Activated T-helper 17 cell treated with anti-CD3 and anti-CD28 coated beads, Interleukin-2, amount 50 U/mL, for 72 hours (primary cell): ENCODE results near the gene FLNA. TPM values are rescaled to one million over a fixed set of nuclear protein-coding genes. Genes with fewer than 3 reads are reported as not detected.
"Not testable (repeated sequence)": the region's sequence is repeated elsewhere in the genome, so short reads cannot be mapped to it uniquely, and the experiment has no call there.

Experiments used
- ATAC-seq: fragments of 150-1000 bp; cut with Tn5 transposase; replicated peaks from 2 replicates; pipeline ENCODE4 v1.10.0; 2021; ENCODE audit warnings: mild to moderate bottlenecking, moderate library complexity
- H3K27ac Mint-ChIP-seq: one replicate; pipeline ENCODE4 v1.8.0; 2022; ENCODE audit warnings: mixed read lengths
- H3K27me3 Mint-ChIP-seq: one replicate; pipeline ENCODE4 v1.8.0; 2022; ENCODE audit warnings: mixed read lengths
- H3K36me3 Mint-ChIP-seq: one replicate; pipeline ENCODE4 v1.8.0; 2022; ENCODE audit warnings: low read depth, mild to moderate bottlenecking, mixed read lengths
- H3K4me1 Mint-ChIP-seq: one replicate; pipeline ENCODE4 v1.8.0; 2022; ENCODE audit warnings: mixed read lengths
- H3K4me3 Mint-ChIP-seq: one replicate; pipeline ENCODE4 v1.8.0; 2022; ENCODE audit warnings: mild to moderate bottlenecking, mixed read lengths
- H3K9me3 Mint-ChIP-seq: one replicate; pipeline ENCODE4 v1.8.0; 2022; ENCODE audit warnings: mixed read lengths
- total RNA-seq, 2 donors: library from RNA; stranded (reverse); gene quantifications; one replicate each; pipeline ENCODE4 v1.2.3, GENCODE V29; 2022

The FLNA gene
- total RNA-seq, 2 donors from 2014 or later: 1,274 to 1,383 TPM

DNA sequence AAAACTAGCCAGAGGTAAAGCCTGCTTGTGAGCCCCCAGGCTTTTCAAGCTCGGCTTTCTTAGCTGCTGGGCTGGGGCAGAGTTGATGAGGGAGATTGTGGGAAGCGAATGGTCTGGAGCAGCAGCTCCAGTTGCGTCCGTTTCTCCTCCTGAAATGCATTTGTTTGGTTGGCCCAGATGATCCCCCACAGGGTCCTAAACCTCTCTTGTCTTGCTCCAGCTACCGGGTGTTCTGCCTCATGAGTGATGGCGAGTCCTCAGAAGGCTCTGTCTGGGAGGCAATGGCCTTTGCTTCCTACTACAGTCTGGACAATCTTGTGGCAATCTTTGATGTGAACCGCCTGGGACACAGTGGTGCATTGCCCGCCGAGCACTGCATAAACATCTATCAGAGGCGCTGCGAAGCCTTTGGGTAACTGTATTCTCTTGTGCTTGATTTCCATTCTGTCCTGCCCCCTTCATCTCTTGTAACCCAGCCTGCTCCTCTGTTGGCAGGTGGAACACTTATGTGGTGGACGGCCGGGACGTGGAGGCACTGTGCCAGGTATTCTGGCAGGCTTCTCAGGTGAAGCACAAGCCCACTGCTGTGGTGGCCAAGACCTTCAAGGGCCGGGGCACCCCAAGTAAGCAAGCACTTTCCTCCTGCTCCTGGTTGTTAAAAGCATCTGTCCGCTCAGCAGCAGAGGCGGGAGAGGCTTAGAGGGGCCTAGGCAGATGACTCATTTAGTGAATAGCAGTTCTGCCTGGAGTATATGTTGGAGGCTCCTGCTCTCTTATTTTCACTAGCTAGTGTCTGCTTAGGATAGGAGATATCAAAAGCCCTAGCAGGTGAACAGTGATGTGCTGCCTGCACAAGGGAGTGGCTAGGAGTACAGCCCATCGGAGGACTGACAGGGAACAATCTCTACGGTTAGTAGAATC, 63.6 kb downstream of the FLNA start:
- Mint-ChIP-seq H3K4me3 (no peak overlapping the region), H3K36me3 (peaks cover 4% of the 10 kb centered on the region), H3K4me1 (peaks cover 25% of the 10 kb centered on the region), H3K27ac (no peak overlapping the region), H3K27me3 (no peaks in the 10 kb centered on the region), H3K9me3 (no peaks in the 10 kb centered on the region)
- no peak for ATAC-seq

GRCh38 chrX:154309041-154309775, 65.2 kb downstream of the FLNA start:
- peaks cover 4% of the 10 kb centered on the region for H3K36me3 Mint-ChIP-seq
- ATAC-seq: no peak
- H3K4me1 Mint-ChIP-seq: peaks cover 25% of the 10 kb centered on the region
- no peaks in the 10 kb centered on the region for H3K27me3 Mint-ChIP-seq
- no peak overlapping the region for H3K27ac Mint-ChIP-seq
- peak overlapping the region; percentile 39 for H3K4me3 Mint-ChIP-seq
- no peaks in the 10 kb centered on the region for H3K9me3 Mint-ChIP-seq

DNA sequence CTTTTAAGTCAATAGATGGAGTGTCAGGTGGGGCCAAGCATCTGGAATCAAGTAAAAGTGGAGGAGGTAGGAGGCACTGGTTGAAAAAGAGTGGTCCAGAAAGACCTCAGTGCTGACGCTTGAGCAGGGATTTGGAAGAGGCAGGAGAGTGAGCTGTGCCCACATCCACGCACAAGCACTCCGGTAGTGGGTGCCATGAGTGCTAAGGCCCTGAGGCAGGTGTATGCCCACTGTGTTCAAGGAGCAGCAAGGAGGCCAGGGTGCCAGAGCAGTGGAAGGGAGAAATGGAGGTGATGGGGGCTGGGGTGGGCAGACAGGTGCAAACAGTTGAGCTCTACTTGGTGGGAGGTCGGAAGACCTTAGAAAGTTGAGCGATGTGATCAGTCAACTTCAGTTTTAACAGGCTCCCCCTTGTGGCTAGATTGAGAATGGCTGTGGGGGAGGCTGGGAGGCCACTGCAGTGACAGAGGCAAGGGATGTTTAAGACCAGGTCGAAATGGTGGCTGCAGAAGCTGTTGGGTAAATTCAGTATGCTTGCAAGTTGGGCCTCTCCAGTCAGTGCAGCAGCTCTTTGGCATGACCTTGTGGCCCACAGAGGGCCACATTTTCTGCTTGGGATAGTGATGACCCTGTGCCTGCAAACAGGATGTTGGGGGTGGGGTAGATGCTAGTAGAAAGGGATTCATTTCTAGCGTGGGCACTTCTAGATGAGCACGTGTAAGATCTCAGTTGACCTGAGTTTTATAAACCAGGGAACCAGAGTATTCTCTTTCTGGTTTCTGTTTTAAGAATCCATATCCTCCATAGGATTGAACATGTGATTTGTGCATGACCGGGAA, 66.1 kb downstream of the FLNA start:
- Mint-ChIP-seq H3K4me1 (peaks cover 22% of the 10 kb centered on the region), H3K27ac (peak overlapping the region; percentile 72), H3K36me3 (peaks cover 3% of the 10 kb centered on the region), H3K4me3 (peak overlapping the region; percentile 39), H3K27me3 (no peaks in the 10 kb centered on the region), H3K9me3 (no peaks in the 10 kb centered on the region)
- ATAC-seq: peak; percentile 73

DNA sequence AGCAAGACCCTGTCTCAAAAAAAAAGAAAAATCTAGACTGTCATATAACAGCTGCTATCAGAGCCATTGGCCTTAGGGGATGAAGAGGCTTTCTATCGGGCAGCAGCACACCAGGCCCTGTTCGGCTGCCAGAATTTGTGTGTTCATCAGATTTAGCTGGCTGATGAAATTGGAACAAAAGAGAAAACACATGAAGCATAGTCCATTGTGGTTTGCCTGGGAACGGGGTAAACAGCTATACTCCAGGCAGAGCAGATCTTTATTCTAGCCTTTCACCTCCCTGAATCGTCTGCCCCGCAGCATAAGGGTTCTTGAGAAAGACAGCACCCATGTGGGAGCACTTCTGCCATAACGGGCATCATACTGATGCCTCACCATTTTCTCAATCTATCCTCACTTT, 67.2 kb downstream of the FLNA start:
- H3K4me1 Mint-ChIP-seq: peaks cover 16% of the 10 kb centered on the region
- no peak overlapping the region for H3K27ac Mint-ChIP-seq
- H3K4me3 Mint-ChIP-seq: no peak overlapping the region
- H3K36me3 Mint-ChIP-seq: no peaks in the 10 kb centered on the region
- no peaks in the 10 kb centered on the region for H3K9me3 Mint-ChIP-seq
- H3K27me3 Mint-ChIP-seq: no peaks in the 10 kb centered on the region
- ATAC-seq: no peak

DNA sequence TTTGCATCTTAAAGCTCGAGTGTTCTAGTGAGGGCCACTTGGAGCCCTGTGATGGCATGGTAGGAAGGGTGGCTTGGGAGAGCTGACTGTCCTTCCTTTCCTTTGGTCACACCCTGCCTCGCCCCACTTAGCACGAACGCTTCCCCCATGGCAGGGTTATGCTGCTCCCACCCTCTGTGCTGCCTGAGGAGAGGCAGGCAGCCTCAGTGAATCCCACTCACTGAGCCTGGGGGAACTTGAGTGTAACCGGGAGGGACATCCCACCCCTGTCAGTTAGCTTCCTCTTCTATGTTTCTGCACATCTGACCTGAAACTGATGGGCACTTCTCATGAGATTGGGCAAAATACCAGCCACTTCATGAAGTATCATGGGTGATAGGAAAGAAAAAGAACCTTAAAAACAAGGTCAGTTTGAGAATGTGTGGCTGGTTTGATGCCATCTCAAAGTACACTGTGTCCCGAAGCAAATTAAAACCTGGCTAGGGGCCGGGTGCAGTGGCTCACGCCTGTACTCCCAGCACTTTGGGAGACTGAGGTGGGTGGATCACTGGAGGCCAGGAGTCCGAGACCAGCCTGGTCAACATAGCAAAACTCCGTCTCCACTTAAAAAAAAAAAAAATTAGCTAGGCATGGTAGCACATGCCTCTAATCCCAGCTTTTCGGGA, 68.8 kb downstream of the FLNA start:
- Mint-ChIP-seq H3K4me3 (no peak overlapping the region), H3K27me3 (no peaks in the 10 kb centered on the region), H3K27ac (no peak overlapping the region), H3K4me1 (peaks cover 13% of the 10 kb centered on the region), H3K36me3 (no peaks in the 10 kb centered on the region), H3K9me3 (no peaks in the 10 kb centered on the region)
- no peak for ATAC-seq

GRCh38 chrX:154304846-154305245, 69.6 kb downstream of the FLNA start:
- no peak overlapping the region for H3K27ac Mint-ChIP-seq
- H3K9me3 Mint-ChIP-seq: no peaks in the 10 kb centered on the region
- H3K36me3 Mint-ChIP-seq: no peaks in the 10 kb centered on the region
- peaks cover 13% of the 10 kb centered on the region for H3K4me1 Mint-ChIP-seq
- no peaks in the 10 kb centered on the region for H3K27me3 Mint-ChIP-seq
- H3K4me3 Mint-ChIP-seq: no peak overlapping the region
- ATAC-seq: no peak

DNA sequence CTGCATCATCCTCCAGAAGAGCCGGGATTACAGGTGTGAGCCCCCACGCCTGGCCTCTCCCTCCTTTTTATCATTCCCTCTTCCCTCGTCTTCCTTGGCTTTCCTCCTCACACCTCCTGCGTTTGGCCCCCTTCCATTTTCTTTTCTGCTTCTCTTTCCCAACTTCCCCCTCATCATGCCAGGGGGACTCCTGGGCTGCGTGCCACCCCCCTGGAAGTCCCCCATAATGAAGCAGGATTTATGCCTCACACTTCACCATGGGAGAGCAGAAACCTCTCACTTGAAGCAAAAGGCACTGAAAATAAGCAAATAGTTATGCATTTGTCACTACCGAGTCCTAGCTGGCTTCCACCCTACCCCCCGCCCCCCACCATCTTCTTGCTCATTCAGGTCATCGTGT, 71.0 kb downstream of the FLNA start:
- Mint-ChIP-seq H3K27me3 (no peaks in the 10 kb centered on the region), H3K4me3 (no peak overlapping the region), H3K4me1 (peaks cover 10% of the 10 kb centered on the region), H3K36me3 (no peaks in the 10 kb centered on the region), H3K9me3 (no peaks in the 10 kb centered on the region), H3K27ac (no peak overlapping the region)
- ATAC-seq: no peak

- not testable (repeated sequence) for H3K4me1 Mint-ChIP-seq, H3K4me3 Mint-ChIP-seq, ATAC-seq, H3K27me3 Mint-ChIP-seq, H3K27ac Mint-ChIP-seq, H3K36me3 Mint-ChIP-seq, H3K9me3 Mint-ChIP-seq
Observed at GRCh38 chrX:154302998-154303397, 71.4 kb downstream of the FLNA start.

DNA sequence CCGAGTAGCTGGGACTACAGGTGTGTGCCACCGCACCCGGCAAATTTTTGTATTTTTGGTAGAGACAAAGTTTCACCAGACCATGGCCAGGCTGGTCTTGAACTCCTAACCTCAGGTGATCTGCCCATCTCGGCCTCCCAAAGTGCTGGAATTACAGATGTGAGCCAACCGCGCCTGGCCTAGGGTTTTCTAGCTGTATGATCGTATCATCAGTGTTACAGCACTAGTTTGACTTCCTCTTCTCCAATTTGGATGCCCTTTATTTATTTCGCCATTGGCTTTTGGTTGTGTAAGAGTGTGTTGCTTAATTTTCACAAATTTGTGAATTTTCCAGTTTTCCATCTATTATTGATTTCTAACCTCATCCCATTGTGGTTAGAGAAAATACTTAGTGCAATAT, 73.6 kb downstream of the FLNA start:
- no peaks in the 10 kb centered on the region for H3K36me3 Mint-ChIP-seq
- no peaks in the 10 kb centered on the region for H3K4me1 Mint-ChIP-seq
- no peak overlapping the region for H3K27ac Mint-ChIP-seq
- no peaks in the 10 kb centered on the region for H3K9me3 Mint-ChIP-seq
- no peaks in the 10 kb centered on the region for H3K27me3 Mint-ChIP-seq
- ATAC-seq: no peak
- no peak overlapping the region for H3K4me3 Mint-ChIP-seq

Other genes starting within 250 kb of the FLNA start
- not detected for gene OPN1LW, start 230.4 kb downstream of the FLNA start, total RNA-seq
- not detected for gene OPN1MW, start 192.0 kb downstream of the FLNA start, total RNA-seq
- gene OPN1MW2, start 154.9 kb downstream of the FLNA start, total RNA-seq: not detected
- not detected for gene OPN1MW3, start 117.1 kb downstream of the FLNA start, total RNA-seq
- gene TEX28, start 79.5 kb downstream of the FLNA start, total RNA-seq: not detected
- 1 to 10 TPM in 1 of 2 donors, under 1 TPM in 1; 0.54 to 2.1 TPM for gene TKTL1, start 78.8 kb downstream of the FLNA start, total RNA-seq
- gene EMD, start 4.7 kb upstream of the FLNA start, total RNA-seq: 10 to 100 TPM; 86.5 to 87.5 TPM
- gene RPL10, start 23.7 kb upstream of the FLNA start, total RNA-seq: 1,000 to 10,000 TPM; 1,604 to 1,651 TPM
- gene DNASE1L1, start 34.6 kb upstream of the FLNA start, total RNA-seq: 10 to 100 TPM; 13.9 to 16.7 TPM
- 10 to 100 TPM; 39.3 to 40.8 TPM for gene TAFAZZIN, start 36.9 kb upstream of the FLNA start, total RNA-seq
- 10 to 100 TPM; 39.9 to 42.1 TPM for gene ATP6AP1, start 54.0 kb upstream of the FLNA start, total RNA-seq
- gene GDI1, start 62.5 kb upstream of the FLNA start, total RNA-seq: 100 to 1,000 TPM; 120 to 165 TPM
- gene FAM50A, start 69.5 kb upstream of the FLNA start, total RNA-seq: 10 to 100 TPM; 49.3 to 71.4 TPM
- 10 to 100 TPM; 63.2 to 67.8 TPM for gene PLXNA3, start 83.6 kb upstream of the FLNA start, total RNA-seq
- gene LAGE3, start 104.6 kb upstream of the FLNA start, total RNA-seq: 10 to 100 TPM; 37.4 to 47.9 TPM
- gene UBL4A, start 112.0 kb upstream of the FLNA start, total RNA-seq: 10 to 100 TPM; 37.2 to 53.4 TPM
- gene SLC10A3, start 116.0 kb upstream of the FLNA start, total RNA-seq: 10 to 100 TPM; 17.3 to 24.8 TPM
- 10 to 100 TPM; 24.5 to 25.4 TPM for gene FAM3A, start 141.6 kb upstream of the FLNA start, total RNA-seq
- 10 to 100 TPM; 48.1 to 78.3 TPM for gene G6PD, start 172.2 kb upstream of the FLNA start, total RNA-seq
- gene IKBKG, start 173.0 kb upstream of the FLNA start, total RNA-seq: 10 to 100 TPM; 26.1 to 39.6 TPM
- not detected for gene CTAG1A, start 210.5 kb upstream of the FLNA start, total RNA-seq
- gene CTAG1B, start 244.6 kb upstream of the FLNA start, total RNA-seq: not detected